Measurements from ENCODE around the gene PICALM.

The PICALM gene

DNA sequence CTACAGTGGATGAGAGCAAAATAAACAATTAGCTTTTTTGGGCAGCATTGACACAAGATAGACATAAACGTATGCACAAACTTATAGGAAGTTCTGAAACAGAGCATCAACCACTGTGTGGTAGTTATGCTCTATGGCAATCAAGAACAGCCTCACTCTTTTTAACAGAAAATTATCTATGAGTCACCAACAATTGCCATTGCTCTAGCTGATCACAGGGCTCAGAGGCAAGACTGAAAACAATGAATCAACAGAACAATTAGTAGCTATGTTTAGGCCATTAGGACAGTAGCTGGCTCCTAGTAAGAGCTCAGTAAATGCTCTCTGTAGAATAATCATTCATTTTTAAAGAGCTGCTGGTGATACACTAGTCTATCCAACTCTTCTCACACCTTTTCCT lies 34.9 kb upstream of the PICALM start:
- no peaks in the 10 kb centered on the region for H3K27me3 ChIP-seq (replicated peaks; ENCODE audit: control insufficient read depth, insufficient read depth, low read length)
- H3K36me3 ChIP-seq (ENCODE audit: control insufficient read depth, insufficient read depth, low read length): no peaks in the 10 kb centered on the region
- TF ChIP-seq, protein P1, sequence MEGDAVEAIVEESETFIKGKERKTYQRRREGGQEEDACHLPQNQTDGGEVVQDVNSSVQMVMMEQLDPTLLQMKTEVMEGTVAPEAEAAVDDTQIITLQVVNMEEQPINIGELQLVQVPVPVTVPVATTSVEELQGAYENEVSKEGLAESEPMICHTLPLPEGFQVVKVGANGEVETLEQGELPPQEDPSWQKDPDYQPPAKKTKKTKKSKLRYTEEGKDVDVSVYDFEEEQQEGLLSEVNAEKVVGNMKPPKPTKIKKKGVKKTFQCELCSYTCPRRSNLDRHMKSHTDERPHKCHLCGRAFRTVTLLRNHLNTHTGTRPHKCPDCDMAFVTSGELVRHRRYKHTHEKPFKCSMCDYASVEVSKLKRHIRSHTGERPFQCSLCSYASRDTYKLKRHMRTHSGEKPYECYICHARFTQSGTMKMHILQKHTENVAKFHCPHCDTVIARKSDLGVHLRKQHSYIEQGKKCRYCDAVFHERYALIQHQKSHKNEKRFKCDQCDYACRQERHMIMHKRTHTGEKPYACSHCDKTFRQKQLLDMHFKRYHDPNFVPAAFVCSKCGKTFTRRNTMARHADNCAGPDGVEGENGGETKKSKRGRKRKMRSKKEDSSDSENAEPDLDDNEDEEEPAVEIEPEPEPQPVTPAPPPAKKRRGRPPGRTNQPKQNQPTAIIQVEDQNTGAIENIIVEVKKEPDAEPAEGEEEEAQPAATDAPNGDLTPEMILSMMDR (IDR thresholded peaks at IDR 0.05; ENCODE audit: insufficient read depth, low read length, poor library complexity, severe bottlenecking): no peak
- no peak for DNase-seq (ENCODE audit: extremely low read depth, insufficient read length)
- H3K4me3 ChIP-seq (replicated peaks; ENCODE audit: low read depth, low read length): no peak overlapping the region

DNA sequence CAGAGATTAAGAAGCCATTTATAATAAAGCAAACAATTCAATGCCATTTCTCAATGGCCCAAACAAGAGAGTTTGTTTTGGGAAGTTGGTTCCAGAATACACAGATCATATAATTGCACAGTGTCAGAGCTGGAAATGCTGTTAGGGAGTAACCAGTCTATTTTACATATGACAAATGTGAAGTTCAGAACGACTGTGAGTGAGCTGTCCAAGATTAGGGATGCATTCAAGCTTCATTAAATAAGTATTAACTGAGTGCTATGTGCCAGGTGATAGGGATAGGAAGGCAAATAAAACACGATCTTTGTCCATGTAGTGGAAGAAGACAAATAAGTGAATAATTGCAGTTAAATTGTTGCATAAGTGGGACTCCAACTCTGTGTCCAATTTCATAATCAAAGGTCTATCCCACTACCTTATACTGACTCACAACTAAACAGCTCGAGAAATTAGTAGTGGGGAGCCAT lies 33.1 kb upstream of the PICALM start:
- H3K36me3 ChIP-seq (ENCODE audit: control insufficient read depth, insufficient read depth, low read length): no peaks in the 10 kb centered on the region
- TF ChIP-seq, protein P1 (IDR thresholded peaks at IDR 0.05; ENCODE audit: insufficient read depth, low read length, poor library complexity, severe bottlenecking): no peak
- no peak overlapping the region for H3K4me3 ChIP-seq (replicated peaks; ENCODE audit: low read depth, low read length)
- no peaks in the 10 kb centered on the region for H3K27me3 ChIP-seq (replicated peaks; ENCODE audit: control insufficient read depth, insufficient read depth, low read length)
- DNase-seq (ENCODE audit: extremely low read depth, insufficient read length): no peak

DNA sequence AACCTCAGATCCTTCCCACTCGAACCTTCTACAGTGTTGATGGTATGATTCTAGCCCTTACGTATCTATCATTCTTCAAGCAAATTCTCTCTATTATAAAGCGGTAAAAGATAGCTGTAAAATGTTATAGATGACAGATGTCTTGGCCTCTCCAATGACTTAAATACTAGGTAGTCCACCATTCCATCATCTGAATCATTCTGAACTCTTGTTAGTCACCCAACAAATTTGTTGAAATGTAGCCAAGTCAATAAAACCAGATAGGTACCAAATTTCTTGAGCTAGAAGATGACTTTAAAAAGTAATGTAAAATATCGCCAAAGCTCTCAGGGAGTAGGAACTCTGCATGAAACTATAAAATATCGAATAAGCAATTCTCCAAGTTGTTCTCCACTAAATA lies 32.6 kb upstream of the PICALM start:
- H3K4me3 ChIP-seq (replicated peaks; ENCODE audit: low read depth, low read length): no peak overlapping the region

DNA sequence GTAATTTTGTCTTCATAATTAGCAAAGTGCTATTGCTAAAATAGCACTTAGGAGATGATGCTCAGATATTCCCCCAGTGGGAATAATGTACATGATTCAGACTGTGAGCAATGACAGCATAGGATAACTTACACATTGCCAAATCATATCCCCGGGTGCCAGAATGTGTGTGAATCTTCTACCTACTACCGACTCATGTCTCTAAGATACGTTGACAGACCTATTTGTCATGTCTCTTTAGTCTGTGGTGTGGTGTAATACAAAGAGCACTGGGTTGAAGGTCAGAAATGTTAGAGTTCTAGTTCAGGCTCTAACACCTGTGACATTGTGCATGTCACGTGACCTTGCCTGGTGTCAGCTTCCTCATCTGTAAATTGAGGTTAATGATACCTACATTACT lies 31.0 kb upstream of the PICALM start:
- DNase-seq (ENCODE audit: extremely low read depth, insufficient read length): no peak

More for the DNA sequence above, 32.6 kb upstream of the PICALM start:
- TF ChIP-seq, protein P1 (IDR thresholded peaks at IDR 0.05; ENCODE audit: insufficient read depth, low read length, poor library complexity, severe bottlenecking): no peak
- no peaks in the 10 kb centered on the region for H3K36me3 ChIP-seq (ENCODE audit: control insufficient read depth, insufficient read depth, low read length)
- no peak for DNase-seq (ENCODE audit: extremely low read depth, insufficient read length)
- no peaks in the 10 kb centered on the region for H3K27me3 ChIP-seq (replicated peaks; ENCODE audit: control insufficient read depth, insufficient read depth, low read length)

DNA sequence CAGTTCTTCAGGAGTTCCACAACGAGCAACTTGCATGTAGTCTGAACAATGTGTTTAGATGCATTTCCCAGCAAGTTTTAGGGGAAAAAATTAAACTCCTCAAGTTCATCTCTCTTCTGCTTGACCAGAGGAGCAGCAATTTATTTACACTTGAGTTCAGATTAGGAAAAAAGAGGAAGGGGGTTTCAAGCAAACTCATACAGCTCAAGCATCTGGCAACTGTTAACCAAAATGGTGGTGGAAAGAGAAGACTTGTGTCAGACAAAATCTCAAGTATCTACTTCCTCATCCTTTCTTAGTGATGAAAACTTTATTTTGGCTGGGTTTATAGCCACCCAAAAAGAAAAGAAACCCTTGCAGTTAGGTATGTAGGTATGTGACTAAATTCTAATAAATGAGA lies 29.1 kb upstream of the PICALM start:
- TF ChIP-seq, protein P1 (IDR thresholded peaks at IDR 0.05; ENCODE audit: insufficient read depth, low read length, poor library complexity, severe bottlenecking): no peak
- Histone ChIP-seq H3K36me3 (ENCODE audit: control insufficient read depth, insufficient read depth, low read length) (no peaks in the 10 kb centered on the region), H3K4me3 (replicated peaks; ENCODE audit: low read depth, low read length) (no peak overlapping the region), H3K27me3 (replicated peaks; ENCODE audit: control insufficient read depth, insufficient read depth, low read length) (no peaks in the 10 kb centered on the region)
- no peak for DNase-seq (ENCODE audit: extremely low read depth, insufficient read length)

More for the DNA sequence above, 31.0 kb upstream of the PICALM start:
- Histone ChIP-seq H3K4me3 (replicated peaks; ENCODE audit: low read depth, low read length) (no peak overlapping the region), H3K27me3 (replicated peaks; ENCODE audit: control insufficient read depth, insufficient read depth, low read length) (no peaks in the 10 kb centered on the region), H3K36me3 (ENCODE audit: control insufficient read depth, insufficient read depth, low read length) (no peaks in the 10 kb centered on the region)
- TF ChIP-seq, protein P1 (IDR thresholded peaks at IDR 0.05; ENCODE audit: insufficient read depth, low read length, poor library complexity, severe bottlenecking): no peak

DNA sequence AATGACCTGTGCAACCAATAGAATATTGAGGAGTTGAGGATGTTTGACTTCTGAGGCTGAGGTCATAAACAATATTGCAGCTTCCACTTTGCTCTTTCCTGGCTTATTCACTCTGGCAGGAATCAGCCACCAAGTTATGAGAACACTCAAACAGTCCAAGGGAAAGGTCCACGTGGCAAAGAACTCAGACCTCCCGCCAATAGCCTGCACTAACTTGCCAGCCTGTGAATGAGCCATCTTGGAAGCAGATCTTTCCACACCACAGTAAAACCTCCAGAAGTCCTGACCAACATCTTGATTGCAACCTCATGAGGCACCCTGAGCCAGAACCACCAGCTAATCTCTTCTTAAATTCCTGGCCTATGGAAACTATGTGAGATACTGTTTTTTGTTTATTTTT lies 22.7 kb upstream of the PICALM start:
- no peak for DNase-seq (ENCODE audit: extremely low read depth, insufficient read length)
- H3K36me3 ChIP-seq (ENCODE audit: control insufficient read depth, insufficient read depth, low read length): no peaks in the 10 kb centered on the region
- no peak overlapping the region for H3K4me3 ChIP-seq (replicated peaks; ENCODE audit: low read depth, low read length)
- H3K27me3 ChIP-seq (replicated peaks; ENCODE audit: control insufficient read depth, insufficient read depth, low read length): no peaks in the 10 kb centered on the region
- TF ChIP-seq, protein P1 (IDR thresholded peaks at IDR 0.05; ENCODE audit: insufficient read depth, low read length, poor library complexity, severe bottlenecking): no peak
